PC-3 (cell line): Measurements from ENCODE around the gene RPLP2. TPM values are rescaled to one million over a fixed set of nuclear protein-coding genes. Genes with fewer than 3 reads are reported as not detected.

Source experiments
- ATAC-seq: fragments of 200-7000 bp; cut with Tn5 transposase; 2 replicates; pipeline ENCODE4 v1.9.1; 2020; ENCODE audit warnings: mild to moderate bottlenecking, moderate library complexity
- BruUV-seq: library from RNA; stranded (reverse); fragments of 400-500 nt; replicated peaks from 2 replicates; lab custom pipeline; 2021; lab: Mats Ljungman, UMichigan
- CTCF ChIA-PET: fragments of 300-600 bp; sonication (Branson Sonifier 250); formaldehyde crosslinking; loops from one replicate; lab custom pipeline; 2022; ENCODE audit warnings: antibody characterized with exemption; lab: Charles Lee
- POLR2A ChIA-PET: fragments of 300-600 bp; sonication (Branson Sonifier 250); formaldehyde crosslinking; loops from one replicate; lab custom pipeline; 2022; ENCODE audit warnings: antibody characterized with exemption; ENCODE audit not compliant: unreplicated experiment; lab: Charles Lee
- DNase-seq: peaks from one replicate; pipeline ENCODE4 v3.0.0-alpha.2; 2015
- H2AFZ ChIP-seq: fragments of 300-600 bp; sonication (generic); 2 replicates; pipeline ENCODE4 v1.6.0; 2016; ENCODE audit warnings: antibody characterized with exemption, low read length
- H3F3A ChIP-seq: fragments of 300-600 bp; sonication (generic); one replicate; pipeline ENCODE4 v1.6.0; 2017; ENCODE audit warnings: antibody characterized with exemption, low read length, control low read depth, mild to moderate bottlenecking; ENCODE audit not compliant: unreplicated experiment
- H3K27ac ChIP-seq: fragments of 300-600 bp; sonication (generic); 2 replicates; pipeline ENCODE4 v1.5.1; 2016; ENCODE audit warnings: mild to moderate bottlenecking, low read length
- H3K27me3 ChIP-seq: fragments of 300-600 bp; sonication (generic); 2 replicates; pipeline ENCODE4 v1.6.1; 2016; ENCODE audit warnings: low read length, mixed read lengths
- H3K36me3 ChIP-seq: fragments of 300-600 bp; sonication (generic); 2 replicates; pipeline ENCODE4 v1.6.1; 2016; ENCODE audit warnings: low read depth, mixed run types, low read length, mixed read lengths
- H3K4me1 ChIP-seq: fragments of 300-600 bp; sonication (generic); 2 replicates; pipeline ENCODE4 v1.5.1; 2016; ENCODE audit warnings: low read length; ENCODE audit not compliant: insufficient read depth
- H3K4me2 ChIP-seq: fragments of 300-600 bp; sonication (generic); 2 replicates; pipeline ENCODE4 v1.6.0; 2016; ENCODE audit warnings: low read length
- H3K4me3 ChIP-seq: fragments of 300-600 bp; sonication (generic); 2 replicates; pipeline ENCODE4 v1.5.1; 2016; ENCODE audit warnings: mild to moderate bottlenecking, low read length, mixed read lengths
- H3K79me2 ChIP-seq: fragments of 300-600 bp; sonication (generic); 2 replicates; pipeline ENCODE4 v1.6.1; 2017; ENCODE audit warnings: low read length, mixed read lengths
- H3K9ac ChIP-seq: fragments of 300-600 bp; sonication (generic); 2 replicates; pipeline ENCODE4 v1.6.0; 2016; ENCODE audit warnings: mild to moderate bottlenecking, low read length
- H3K9me2 ChIP-seq: fragments of 300-600 bp; sonication (generic); replicated peaks from 2 replicates; pipeline ENCODE4 v1.6.1; 2016; ENCODE audit warnings: mixed run types, low read length, mixed read lengths
- H3K9me3 ChIP-seq: fragments of 300-600 bp; sonication (generic); 2 replicates; pipeline ENCODE4 v1.6.1; 2016; ENCODE audit warnings: low read length, mixed read lengths
- H4K20me1 ChIP-seq: fragments of 300-600 bp; sonication (generic); 2 replicates; pipeline ENCODE4 v1.6.1; 2016; ENCODE audit warnings: low read length, mixed read lengths
- CTCF ChIP-seq: fragments of 300-600 bp; sonication (generic); conservative IDR thresholded peaks from 2 replicates; pipeline ENCODE4 v1.5.1; 2017; ENCODE audit warnings: antibody characterized with exemption, low read depth, mild to moderate bottlenecking, low read length
- EZH2 ChIP-seq: fragments of 300-600 bp; sonication (generic); IDR thresholded peaks from one replicate; pipeline ENCODE4 v1.6.1; 2017; ENCODE audit warnings: antibody characterized with exemption, mild to moderate bottlenecking, low read length; ENCODE audit not compliant: unreplicated experiment
- EZH2phosphoT487 ChIP-seq: fragments of 300-600 bp; sonication (generic); IDR thresholded peaks from 2 replicates; pipeline ENCODE4 v1.6.1; 2018; ENCODE audit warnings: mild to moderate bottlenecking, antibody characterized with exemption, low read length, borderline replicate concordance
- intact Hi-C: fragments of 100-400 bp; cut with micrococcal nuclease; formaldehyde crosslinking; loops from 2 replicates; pipeline ENCODE4 v1.9.0; 2023
- total RNA-seq: library from RNA; depleted of rRNA; stranded (reverse); fragments of >200 nt; gene quantifications from 2 replicates; pipeline ENCODE4 v1.2.3, GENCODE V29; 2014

Gene RPLP2
- total RNA-seq, 1 experiment from 2014 or later: 897 TPM

GRCh38 chr11:788009-788640 lies 21.6 kb upstream of the RPLP2 start:
- H3K9me3 ChIP-seq: no peaks in the 10 kb centered on the region
- TF ChIP-seq CTCF (no peak), EZH2phosphoT487 (no peak), EZH2 (no peak)
- BruUV-seq: no TSS peak

GRCh38 chr11:788953-789940 lies 20.5 kb upstream of the RPLP2 start:
- Histone ChIP-seq H3K4me1 (no peaks in the 10 kb centered on the region), H3K4me2 (no peak overlapping the region), H3K4me3 (no peak overlapping the region), H3K27ac (no peak overlapping the region), H3K9me3 (no peaks in the 10 kb centered on the region), H3K9ac (no peak overlapping the region), H3K9me2 (no peaks in the 10 kb centered on the region), H4K20me1 (no peaks in the 10 kb centered on the region), H3F3A (no peaks in the 10 kb centered on the region), H3K36me3 (no peaks in the 10 kb centered on the region; the same call in 1 of the 2 replicates), H3K79me2 (no peaks in the 10 kb centered on the region), H3K27me3 (no peaks in the 10 kb centered on the region), H2AFZ (no peak overlapping the region)
- DNase-seq: no peak
- CTCF ChIA-PET: no interaction called here
- no TSS peak for BruUV-seq
- no peak for TF ChIP-seq EZH2
- no peak for TF ChIP-seq CTCF
- no peak for TF ChIP-seq EZH2phosphoT487
- POLR2A ChIA-PET: no interaction called here
- intact Hi-C loops: no loop called here
- ATAC-seq: no peak

More at GRCh38 chr11:788009-788640, 21.6 kb upstream of the RPLP2 start:
- no peak overlapping the region for H3K27ac ChIP-seq
- intact Hi-C loops: no loop called here
- ChIA-PET POLR2A (interaction anchor here (0.5 kb wide), 1 partner anchor 45 kb away, joined by 9 read pairs; the partner anchor contains the start of gene CD151), CTCF (no interaction called here)
- ATAC-seq: no peak
- H3K4me2 ChIP-seq: no peak overlapping the region
- H3K9ac ChIP-seq: no peak overlapping the region
- DNase-seq: no peak
- no peaks in the 10 kb centered on the region for H3K79me2 ChIP-seq
- H3K4me3 ChIP-seq: no peak overlapping the region
- no peak overlapping the region for H2AFZ ChIP-seq
- no peaks in the 10 kb centered on the region; the same call in 1 of the 2 replicates for H3K36me3 ChIP-seq
- no peaks in the 10 kb centered on the region for H3F3A ChIP-seq
- no peaks in the 10 kb centered on the region for H3K27me3 ChIP-seq
- no peaks in the 10 kb centered on the region for H3K9me2 ChIP-seq
- H3K4me1 ChIP-seq: no peaks in the 10 kb centered on the region
- no peaks in the 10 kb centered on the region for H4K20me1 ChIP-seq
